Anterior cingulate cortex (tissue), 58 donors: Measurements from ENCODE around the gene SYNDIG1.
A peak's percentile ranks its signal among the peaks of the same experiment; 100 is the strongest.

Experiments
- DNase-seq, 58 donors: peaks; one replicate each; lab custom pipeline; 2025; lab: John Stamatoyannopoulos, UW

Gene SYNDIG1

DNA sequence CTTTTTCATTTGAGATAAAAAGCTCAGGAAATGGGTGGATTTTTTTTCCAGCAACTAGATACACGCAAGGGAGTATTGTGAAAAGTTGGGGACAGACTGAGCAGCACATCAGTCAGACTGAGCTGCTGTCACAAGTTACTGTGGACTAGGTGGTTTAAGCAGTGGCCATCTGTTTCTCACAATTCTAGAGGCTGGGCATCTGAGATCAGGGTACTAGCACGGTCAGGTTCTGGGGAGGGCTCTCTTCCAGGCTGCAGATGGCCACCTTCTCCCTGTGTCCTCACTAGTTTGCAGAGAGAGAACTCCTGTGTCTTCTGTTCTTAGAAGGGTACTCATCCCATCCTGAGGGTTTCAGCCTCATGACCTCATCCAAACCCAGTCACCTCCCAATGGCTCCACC is 178.3 kb downstream of the SYNDIG1 start:
- DNase-seq, result no peak

DNA sequence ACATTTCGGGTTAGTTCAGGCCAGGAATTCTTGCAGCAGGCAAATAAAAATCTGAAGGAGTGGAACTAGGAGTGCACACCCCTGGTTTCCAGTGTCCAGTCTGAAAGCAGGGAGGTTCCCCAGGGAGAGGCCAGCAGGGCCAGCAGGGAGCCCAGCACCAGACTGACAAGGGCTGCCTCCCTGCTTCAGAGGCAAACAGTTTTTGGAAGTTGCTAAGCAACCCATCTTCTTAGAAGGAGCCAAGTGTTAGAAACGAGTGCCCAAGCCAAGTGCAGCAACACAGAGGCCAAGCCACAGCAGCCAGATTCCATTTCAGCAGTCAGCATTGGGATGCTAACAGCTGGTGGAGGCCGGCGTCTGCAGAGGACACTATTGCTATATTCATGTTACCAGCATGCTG is 179.1 kb downstream of the SYNDIG1 start:
- DNase-seq, result no peak

DNA sequence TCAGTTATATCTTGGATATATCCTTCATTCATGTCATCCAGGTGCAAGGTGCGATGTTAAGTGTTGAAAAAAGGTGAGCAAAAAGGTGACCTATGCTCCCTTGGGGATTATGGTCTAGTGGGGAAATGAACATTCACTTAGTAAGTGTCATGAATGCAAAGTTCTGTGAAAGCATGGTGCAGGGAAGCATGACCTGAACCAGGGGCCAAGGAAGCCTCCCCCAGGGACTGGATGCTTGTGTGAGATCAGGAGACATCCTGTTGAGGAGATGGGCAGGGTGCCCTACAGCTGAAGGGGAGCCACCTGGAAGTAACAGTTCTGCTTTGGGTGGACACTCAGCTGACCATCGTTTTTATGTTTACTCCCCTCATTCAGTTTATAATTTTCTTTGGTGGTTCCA is 179.5 kb downstream of the SYNDIG1 start:
- DNase-seq, result no peak

- DNase-seq, result peak in 29 of 58 donors; percentile 13 to 66 (median 37)
These were observed 180.5 kb downstream of the SYNDIG1 start for GRCh38 chr20:24649787-24650490.

DNA sequence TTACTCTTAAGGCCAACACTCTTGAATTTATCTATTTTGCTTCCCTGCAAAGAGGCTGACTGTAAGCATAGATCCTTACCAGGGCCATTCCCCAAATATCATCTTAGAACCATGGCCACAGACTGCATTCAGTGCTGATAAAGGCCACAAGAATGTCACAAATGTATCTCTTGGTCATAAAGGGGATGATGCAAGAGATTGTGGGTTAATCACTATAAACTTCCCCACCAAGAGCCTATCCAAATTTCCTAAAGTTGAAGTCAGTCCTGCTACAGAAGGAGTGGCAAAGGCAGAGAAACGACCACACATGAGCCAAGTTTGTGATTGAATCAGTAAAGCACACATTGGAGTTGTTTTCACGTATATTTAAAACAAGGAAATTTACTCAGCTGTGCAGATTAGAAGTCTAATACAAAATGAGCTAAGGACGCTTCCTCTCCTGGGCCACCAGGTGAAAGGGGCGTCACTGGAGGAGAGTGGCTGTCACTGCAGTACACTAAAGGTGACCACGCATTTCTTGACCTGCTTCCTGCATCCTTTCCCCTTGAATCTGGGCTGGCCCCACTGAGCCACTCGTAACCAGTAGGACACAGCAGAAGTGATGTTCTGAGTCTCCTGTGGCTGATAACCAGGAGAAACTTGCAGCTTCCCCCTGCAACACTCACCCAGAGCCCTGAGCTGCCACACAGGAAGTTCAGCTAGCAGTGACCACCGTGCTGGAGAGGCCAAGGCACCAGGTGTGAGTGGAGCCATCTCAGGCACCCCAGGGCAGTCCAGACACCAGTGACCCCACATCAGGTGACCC is 181.9 kb downstream of the SYNDIG1 start:
- DNase-seq, result no peak

GRCh38 chr20:24651976-24652345 is 182.5 kb downstream of the SYNDIG1 start:
- DNase-seq, result no peak

GRCh38 chr20:24653306-24653705 is 183.9 kb downstream of the SYNDIG1 start:
- no peak for DNase-seq

- no peak for DNase-seq
These were observed 185.0 kb downstream of the SYNDIG1 start for GRCh38 chr20:24654425-24654824.

GRCh38 chr20:24656391-24656790 is 187.0 kb downstream of the SYNDIG1 start:
- DNase-seq, result no peak

DNA sequence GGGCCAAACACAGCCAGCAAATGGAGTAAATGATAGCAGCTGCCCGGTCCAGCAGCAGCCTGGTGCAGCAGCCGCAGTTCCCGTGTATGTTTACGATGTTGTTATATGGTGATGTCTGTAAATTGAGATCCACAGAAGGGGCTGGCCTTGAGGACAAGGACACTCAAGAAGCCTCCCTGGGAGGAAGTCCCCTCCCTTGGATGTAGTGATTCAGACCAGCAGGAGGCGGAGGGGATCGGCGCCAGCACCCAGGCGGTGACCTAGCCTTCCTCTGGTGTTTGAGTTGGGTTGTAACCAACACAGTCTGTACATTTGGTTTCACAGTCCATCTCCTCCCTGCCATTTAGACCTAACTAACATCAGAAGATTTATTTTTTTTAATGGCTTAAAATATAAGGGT is 187.8 kb downstream of the SYNDIG1 start:
- DNase-seq, result no peak

DNA sequence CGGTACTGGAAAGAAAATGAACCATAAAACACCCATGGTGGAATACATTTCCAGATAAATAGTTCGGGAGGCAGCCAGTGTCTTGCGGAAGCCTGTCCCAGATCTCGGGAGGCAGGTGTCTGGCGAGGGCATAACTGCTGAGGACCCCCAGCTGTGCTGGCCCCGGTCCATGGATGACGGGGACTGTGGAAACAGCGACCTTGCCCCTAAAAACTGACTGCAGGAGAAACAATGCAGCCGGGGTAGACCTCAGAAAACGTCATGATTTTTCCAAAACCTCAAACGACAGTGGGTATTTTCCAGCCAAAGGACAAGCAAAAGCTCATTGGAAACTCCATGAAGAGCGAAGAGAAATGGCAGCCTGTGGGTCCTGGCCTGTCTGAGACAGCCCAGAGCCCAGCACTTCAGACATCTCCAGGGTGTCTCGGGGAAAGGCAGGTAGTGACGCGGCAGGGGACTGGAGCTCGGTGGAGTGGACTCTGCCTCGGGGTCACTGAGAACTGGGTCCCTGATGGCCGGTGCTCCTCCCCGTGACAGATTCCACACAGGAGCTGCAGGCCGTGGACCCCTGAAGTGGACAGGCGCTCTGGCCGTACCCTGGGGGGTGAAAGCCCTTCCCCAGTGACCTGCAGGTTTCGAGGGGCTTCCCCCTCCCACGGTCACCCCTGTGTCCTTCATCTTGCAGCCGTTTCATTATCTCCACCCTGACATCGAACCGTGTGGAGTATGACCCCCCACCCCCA is 188.6 kb downstream of the SYNDIG1 start:
- no peak for DNase-seq

GRCh38 chr20:24658920-24659660 is 189.7 kb downstream of the SYNDIG1 start:
- DNase-seq, result peak in 13 of 58 donors; percentile 12 to 44 (median 23)

DNA sequence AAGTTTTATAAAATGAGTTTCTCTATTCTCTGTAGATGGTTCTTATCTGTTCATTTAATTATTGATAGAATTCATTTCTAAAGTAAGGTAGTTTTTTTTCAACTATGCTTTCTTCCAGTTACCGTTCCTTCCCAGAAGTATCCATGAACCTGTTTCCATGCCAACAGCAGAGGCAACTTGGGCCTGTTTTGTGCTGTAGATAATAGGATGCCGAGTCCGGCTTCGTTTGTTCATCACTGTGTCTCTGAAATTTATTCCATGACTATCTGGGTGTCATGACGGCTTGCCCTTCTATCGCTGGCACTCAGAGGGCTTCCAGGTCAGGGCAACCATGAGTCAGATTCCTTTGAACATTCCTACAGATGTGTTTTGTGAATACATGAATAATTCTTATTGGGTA is 190.4 kb downstream of the SYNDIG1 start:
- no peak for DNase-seq

DNA sequence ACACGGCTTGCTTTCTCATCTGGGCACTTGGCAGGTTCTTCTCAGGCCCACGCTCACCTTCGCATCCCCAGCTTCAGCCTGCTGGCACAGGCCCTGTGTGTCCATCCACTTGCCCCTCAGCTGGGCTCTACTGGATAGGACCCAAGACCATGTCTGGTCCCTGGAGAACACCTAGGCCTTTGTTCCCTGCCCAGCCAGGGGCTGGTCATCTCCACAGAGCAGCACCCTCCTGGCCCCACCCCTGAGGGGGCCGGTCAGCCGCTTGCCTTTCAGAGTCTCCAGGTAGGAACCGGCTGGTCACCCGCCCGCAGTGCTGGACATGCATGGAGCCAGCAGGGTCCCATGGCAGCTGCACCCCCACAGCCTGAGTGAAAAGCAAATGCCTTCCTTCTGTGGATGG is 191.2 kb downstream of the SYNDIG1 start:
- DNase-seq, result no peak

GRCh38 chr20:24661255-24661654 is 191.8 kb downstream of the SYNDIG1 start:
- DNase-seq, result no peak

- no peak for DNase-seq
These were observed 192.9 kb downstream of the SYNDIG1 start for GRCh38 chr20:24662322-24662721.

GRCh38 chr20:24662752-24663365 is 193.4 kb downstream of the SYNDIG1 start:
- no peak for DNase-seq

GRCh38 chr20:24663496-24663895 is 194.1 kb downstream of the SYNDIG1 start:
- no peak for DNase-seq

- no peak for DNase-seq
These were observed 195.0 kb downstream of the SYNDIG1 start for GRCh38 chr20:24664266-24664986.
